ENCODE data around the gene FLT4. TPM values are rescaled to one million over a fixed set of nuclear protein-coding genes. Genes with fewer than 3 reads are reported as not detected.

Gene FLT4
- total RNA-seq, 2 donors from 2014 or later: 6.9 to 7.9 TPM

DNA sequence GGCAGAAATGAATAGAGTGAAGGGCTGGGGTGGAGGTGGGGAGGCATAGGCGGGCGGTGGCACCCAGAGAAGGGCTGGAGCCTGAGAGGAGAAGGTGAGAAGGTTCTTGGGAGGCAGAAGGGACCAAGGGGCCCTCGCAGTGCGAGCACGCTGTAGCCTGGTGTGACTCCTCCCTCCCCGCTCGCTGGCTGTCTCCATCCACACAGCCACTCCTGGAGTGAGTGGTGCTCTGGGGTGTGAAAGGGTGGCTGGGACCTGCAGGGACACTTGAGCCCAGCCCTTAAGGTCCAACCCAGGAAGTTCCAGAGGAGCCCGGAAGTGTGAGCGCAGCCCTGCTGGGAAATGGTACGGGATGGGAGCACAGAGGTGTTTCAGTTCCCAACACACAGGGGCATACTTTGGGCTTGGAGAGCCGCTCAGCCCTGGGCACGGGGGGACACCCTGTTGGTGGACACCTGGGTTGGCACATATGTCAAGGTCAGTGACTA is 48.8 kb downstream of the FLT4 start:
- Histone ChIP-seq H3K4me3 (ENCODE audit: low read length) (no peak overlapping the region), H3K9ac (ENCODE audit: extremely low read depth, low read length, poor library complexity, severe bottlenecking) (no peak overlapping the region), H3K9me3 (ENCODE audit: control insufficient read depth, low read length) (no peaks in the 10 kb centered on the region), H3K27me3 (ENCODE audit: control insufficient read depth, insufficient read depth, low read length, poor library complexity, severe bottlenecking) (no peaks in the 10 kb centered on the region), H3K36me3 (ENCODE audit: control insufficient read depth, insufficient read depth, low read length) (no peaks in the 10 kb centered on the region), H3K4me1 (ENCODE audit: control insufficient read depth, insufficient read depth, low read length) (no peaks in the 10 kb centered on the region), H3K27ac (ENCODE audit: low read depth, low read length) (no peak overlapping the region)
- peak; percentile 42 for DNase-seq
- Mint-ChIP-seq H3K27me3 (ENCODE audit: insufficient read depth) (peaks cover 7% of the 10 kb centered on the region), H3K4me1 (no peaks in the 10 kb centered on the region), H3K27ac (no peak overlapping the region), H3K4me3 (no peak overlapping the region), H3K9me3 (no peaks in the 10 kb centered on the region), H3K36me3 (ENCODE audit: low read depth) (no peaks in the 10 kb centered on the region)
- no peak for TF ChIP-seq CTCF (conservative IDR thresholded peaks at IDR 0.05)
- WGBS, 2 experiments (ENCODE audit: insufficient coverage in 1 of 2, insufficient read length in 1 of 2): 91 to 94% methylated on average over 7 to 11 of the region's 12 CpGs

DNA sequence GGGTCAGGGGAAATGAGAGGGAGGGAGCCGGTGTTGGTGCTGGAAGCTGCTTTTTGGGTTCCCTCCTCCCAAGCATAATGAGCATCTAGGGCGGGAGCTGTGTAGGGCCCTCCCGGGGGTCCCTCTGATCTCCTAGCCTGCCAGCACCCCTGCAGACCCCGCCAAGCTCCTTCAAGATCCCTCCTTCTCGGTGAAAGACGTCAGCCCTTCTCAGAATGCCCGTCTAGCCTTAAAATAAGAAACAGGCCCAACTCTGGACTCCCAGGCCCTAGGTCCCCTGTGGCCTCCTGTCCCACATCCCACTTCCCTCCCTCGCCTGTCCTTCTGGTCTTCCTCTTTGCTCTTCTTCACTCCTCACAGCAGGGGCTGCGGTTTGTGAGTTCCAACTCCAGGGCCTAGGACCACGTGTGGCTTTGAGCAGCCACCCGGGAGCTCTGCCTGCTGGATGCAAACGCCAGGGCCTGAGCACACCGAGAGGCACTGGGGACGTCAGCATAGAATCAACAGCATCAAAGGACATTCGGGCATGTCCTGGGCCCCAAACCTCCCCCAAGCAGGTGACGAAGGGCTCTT is 49.3 kb downstream of the FLT4 start:
- no peaks in the 10 kb centered on the region for H3K4me1 ChIP-seq (ENCODE audit: control insufficient read depth, insufficient read depth, low read length)
- H3K36me3 ChIP-seq (ENCODE audit: control insufficient read depth, insufficient read depth, low read length): no peaks in the 10 kb centered on the region
- Mint-ChIP-seq H3K4me1 (no peaks in the 10 kb centered on the region), H3K27me3 (ENCODE audit: insufficient read depth) (peaks cover 7% of the 10 kb centered on the region), H3K27ac (no peak overlapping the region), H3K36me3 (ENCODE audit: low read depth) (no peaks in the 10 kb centered on the region), H3K9me3 (no peaks in the 10 kb centered on the region), H3K4me3 (no peak overlapping the region)
- H3K9me3 ChIP-seq (ENCODE audit: control insufficient read depth, low read length): no peaks in the 10 kb centered on the region
- no peak overlapping the region for H3K9ac ChIP-seq (ENCODE audit: extremely low read depth, low read length, poor library complexity, severe bottlenecking)
- no peak overlapping the region for H3K4me3 ChIP-seq (ENCODE audit: low read length)
- no peak overlapping the region for H3K27ac ChIP-seq (ENCODE audit: low read depth, low read length)
- H3K27me3 ChIP-seq (ENCODE audit: control insufficient read depth, insufficient read depth, low read length, poor library complexity, severe bottlenecking): no peaks in the 10 kb centered on the region
- no peak for DNase-seq
- no peak for TF ChIP-seq CTCF (conservative IDR thresholded peaks at IDR 0.05)
- 83 to 88% methylated on average over 14 to 16 of the region's 16 CpGs for WGBS, 2 experiments (ENCODE audit: insufficient coverage in 1 of 2, insufficient read length in 1 of 2)

DNA sequence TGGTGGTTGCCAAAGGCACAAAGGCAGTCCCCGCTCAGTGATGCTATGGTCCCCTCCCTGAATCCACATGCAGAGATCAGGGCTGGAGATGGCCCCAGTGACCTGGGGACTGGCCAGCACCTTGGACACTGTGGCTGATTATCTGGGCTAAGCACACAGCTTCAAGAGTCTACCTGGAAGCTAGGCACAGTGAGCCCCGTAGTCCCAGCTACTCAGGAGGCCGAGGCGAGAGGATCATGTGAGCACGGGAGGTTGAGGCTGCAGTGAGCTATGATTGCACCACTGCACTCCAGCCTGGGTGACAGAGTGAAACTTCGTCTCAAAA is 49.8 kb downstream of the FLT4 start:
- H3K4me3 Mint-ChIP-seq: no peak overlapping the region
- Histone ChIP-seq H3K27me3 (ENCODE audit: control insufficient read depth, insufficient read depth, low read length, poor library complexity, severe bottlenecking) (no peaks in the 10 kb centered on the region), H3K36me3 (ENCODE audit: control insufficient read depth, insufficient read depth, low read length) (no peaks in the 10 kb centered on the region), H3K4me3 (ENCODE audit: low read length) (no peak overlapping the region), H3K27ac (ENCODE audit: low read depth, low read length) (no peak overlapping the region), H3K9ac (ENCODE audit: extremely low read depth, low read length, poor library complexity, severe bottlenecking) (no peak overlapping the region), H3K9me3 (ENCODE audit: control insufficient read depth, low read length) (no peaks in the 10 kb centered on the region), H3K4me1 (ENCODE audit: control insufficient read depth, insufficient read depth, low read length) (no peaks in the 10 kb centered on the region)
- no peaks in the 10 kb centered on the region for H3K4me1 Mint-ChIP-seq
- H3K36me3 Mint-ChIP-seq (ENCODE audit: low read depth): no peaks in the 10 kb centered on the region
- no peak for DNase-seq
- WGBS, 2 experiments (ENCODE audit: insufficient coverage in 1 of 2, insufficient read length in 1 of 2): 88 to 94% methylated on average over 6 of the region's 6 CpGs
- H3K27me3 Mint-ChIP-seq (ENCODE audit: insufficient read depth): peaks cover 7% of the 10 kb centered on the region
- no peaks in the 10 kb centered on the region for H3K9me3 Mint-ChIP-seq
- no peak overlapping the region for H3K27ac Mint-ChIP-seq
- TF ChIP-seq CTCF (conservative IDR thresholded peaks at IDR 0.05): no peak
